Measurements from ENCODE around the gene SORBS1.

DNA sequence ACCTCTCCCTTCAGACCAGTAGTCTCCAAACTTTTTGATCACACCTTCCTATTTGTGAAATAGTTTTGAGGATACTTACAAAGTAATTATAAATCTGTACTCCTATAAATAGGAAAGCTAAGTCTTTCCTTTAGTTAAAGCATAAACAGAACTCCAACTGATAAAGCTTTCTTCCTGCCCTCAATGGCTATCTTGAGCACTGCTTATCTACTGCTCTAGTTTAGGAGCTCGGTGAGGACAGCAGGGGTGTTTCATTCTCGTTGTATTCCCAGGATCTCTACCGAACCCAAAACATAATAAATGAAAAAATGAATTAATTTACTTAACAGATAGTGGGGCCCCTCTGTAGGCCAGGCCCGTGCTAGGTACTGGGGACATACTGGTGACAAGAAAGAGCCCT lies 17.7 kb downstream of the SORBS1 start:
- TF ChIP-seq, protein P1, sequence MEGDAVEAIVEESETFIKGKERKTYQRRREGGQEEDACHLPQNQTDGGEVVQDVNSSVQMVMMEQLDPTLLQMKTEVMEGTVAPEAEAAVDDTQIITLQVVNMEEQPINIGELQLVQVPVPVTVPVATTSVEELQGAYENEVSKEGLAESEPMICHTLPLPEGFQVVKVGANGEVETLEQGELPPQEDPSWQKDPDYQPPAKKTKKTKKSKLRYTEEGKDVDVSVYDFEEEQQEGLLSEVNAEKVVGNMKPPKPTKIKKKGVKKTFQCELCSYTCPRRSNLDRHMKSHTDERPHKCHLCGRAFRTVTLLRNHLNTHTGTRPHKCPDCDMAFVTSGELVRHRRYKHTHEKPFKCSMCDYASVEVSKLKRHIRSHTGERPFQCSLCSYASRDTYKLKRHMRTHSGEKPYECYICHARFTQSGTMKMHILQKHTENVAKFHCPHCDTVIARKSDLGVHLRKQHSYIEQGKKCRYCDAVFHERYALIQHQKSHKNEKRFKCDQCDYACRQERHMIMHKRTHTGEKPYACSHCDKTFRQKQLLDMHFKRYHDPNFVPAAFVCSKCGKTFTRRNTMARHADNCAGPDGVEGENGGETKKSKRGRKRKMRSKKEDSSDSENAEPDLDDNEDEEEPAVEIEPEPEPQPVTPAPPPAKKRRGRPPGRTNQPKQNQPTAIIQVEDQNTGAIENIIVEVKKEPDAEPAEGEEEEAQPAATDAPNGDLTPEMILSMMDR (IDR thresholded peaks at IDR 0.05): no peak
- no peak for TF ChIP-seq POLR2A (IDR thresholded peaks at IDR 0.05)
